Stimulated activated CD4-positive, alpha-beta T cell treated with anti-CD3 and anti-CD28 coated beads, Interleukin-12 subunit alpha, Interleukin-12 subunit beta, amount 100 ng/mL, for 24 hours (primary cell): Measurements from ENCODE around the gene ZBTB24.

Source experiments
- DNase-seq, 2 experiments: peaks; one replicate each; pipeline ENCODE4 v3.0.0-alpha.2; 2020; ENCODE audit warnings: low read depth in 2 of 2

Gene ZBTB24

GRCh38 chr6:109451376-109451775, 31.6 kb downstream of the ZBTB24 start:
- no peak for DNase-seq

- DNase-seq: no peak
Measured at GRCh38 chr6:109450801-109451200, 32.2 kb downstream of the ZBTB24 start.

- no peak for DNase-seq
Measured at GRCh38 chr6:109449795-109450673, 33.0 kb downstream of the ZBTB24 start.

GRCh38 chr6:109449064-109449794, 33.8 kb downstream of the ZBTB24 start:
- DNase-seq: no peak

GRCh38 chr6:109448615-109449014, 34.4 kb downstream of the ZBTB24 start:
- DNase-seq: no peak

GRCh38 chr6:109447878-109448555, 35.0 kb downstream of the ZBTB24 start:
- no peak for DNase-seq

- DNase-seq: no peak
Measured at GRCh38 chr6:109447087-109447486, 35.9 kb downstream of the ZBTB24 start.

- DNase-seq: no peak
Measured at GRCh38 chr6:109446541-109446940, 36.5 kb downstream of the ZBTB24 start.

GRCh38 chr6:109446072-109446471, 36.9 kb downstream of the ZBTB24 start:
- no peak for DNase-seq

- DNase-seq: no peak
Measured at GRCh38 chr6:109445382-109445781, 37.6 kb downstream of the ZBTB24 start.

- no peak for DNase-seq
Measured at GRCh38 chr6:109443425-109443950, 39.5 kb downstream of the ZBTB24 start.

GRCh38 chr6:109442393-109442924, 40.6 kb downstream of the ZBTB24 start:
- DNase-seq: no peak

GRCh38 chr6:109441069-109441816, 41.8 kb downstream of the ZBTB24 start:
- peak in 1 of 2 experiments; percentile 31 for DNase-seq

GRCh38 chr6:109440331-109441068, 42.5 kb downstream of the ZBTB24 start, which contains the start of the genes PPIL6 and SMPD2:
Gene PPIL6, minus strand, starts transcription at chr6:109440628. Its CDS starts 38 bp downstream, at chr6:109440590.
Gene SMPD2, plus strand, starts transcription at chr6:109440724. Its CDS starts 398 bp downstream, at chr6:109441122.
- peak; percentile 51 to 65 for DNase-seq

- no peak for DNase-seq
Measured at GRCh38 chr6:109436041-109436440, 47.0 kb downstream of the ZBTB24 start.

- no peak for DNase-seq
Measured at GRCh38 chr6:109434456-109434855, 48.6 kb downstream of the ZBTB24 start.

GRCh38 chr6:109429496-109429895, 53.5 kb downstream of the ZBTB24 start:
- DNase-seq: no peak

GRCh38 chr6:109428889-109429477, 54.0 kb downstream of the ZBTB24 start:
- no peak for DNase-seq

- DNase-seq: no peak
Measured at GRCh38 chr6:109424946-109425345, 58.1 kb downstream of the ZBTB24 start.

GRCh38 chr6:109421184-109421583, 61.8 kb downstream of the ZBTB24 start:
- no peak for DNase-seq
